ELF-1 (cell line): ENCODE results near the gene FAM131B.

Experiments
- DNase-seq: peaks from one replicate; pipeline ENCODE4 v3.0.0-alpha.2; 2016; ENCODE audit warnings: low read depth, low spot score

The FAM131B gene

DNA sequence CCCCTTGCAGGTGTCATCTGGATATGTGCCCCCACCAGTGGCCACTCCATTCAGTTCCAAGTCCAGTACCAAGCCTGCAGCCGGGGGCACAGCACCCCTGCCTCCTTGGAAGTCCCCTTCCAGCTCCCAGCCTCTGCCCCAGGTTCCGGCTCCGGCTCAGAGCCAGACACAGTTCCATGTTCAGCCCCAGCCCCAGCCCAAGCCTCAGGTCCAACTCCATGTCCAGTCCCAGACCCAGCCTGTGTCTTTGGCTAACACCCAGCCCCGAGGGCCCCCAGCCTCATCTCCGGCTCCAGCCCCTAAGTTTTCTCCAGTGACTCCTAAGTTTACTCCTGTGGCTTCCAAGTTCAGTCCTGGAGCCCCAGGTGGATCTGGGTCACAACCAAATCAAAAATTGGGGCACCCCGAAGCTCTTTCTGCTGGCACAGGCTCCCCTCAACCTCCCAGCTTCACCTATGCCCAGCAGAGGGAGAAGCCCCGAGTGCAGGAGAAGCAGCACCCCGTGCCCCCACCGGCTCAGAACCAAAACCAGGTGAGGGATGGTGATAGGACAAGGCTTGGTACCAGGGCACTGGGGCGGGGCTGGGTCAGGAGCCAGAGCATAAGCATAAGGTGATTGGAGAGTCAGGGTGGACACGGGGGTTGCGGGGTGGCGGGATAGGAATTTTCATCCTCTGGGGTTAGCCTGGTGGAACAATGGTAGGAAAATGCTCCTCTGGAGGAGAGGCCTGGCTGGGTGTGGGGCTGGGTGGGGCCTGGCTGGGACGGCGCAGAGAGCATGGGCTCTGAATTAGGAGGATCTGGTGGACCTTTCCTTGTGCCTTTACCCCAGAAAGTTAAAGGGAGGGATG is 20.5 kb upstream of the FAM131B start:
- DNase-seq: no peak

GRCh38 chr7:143382126-143382790 is 19.7 kb upstream of the FAM131B start:
- DNase-seq: peak; percentile 16

DNA sequence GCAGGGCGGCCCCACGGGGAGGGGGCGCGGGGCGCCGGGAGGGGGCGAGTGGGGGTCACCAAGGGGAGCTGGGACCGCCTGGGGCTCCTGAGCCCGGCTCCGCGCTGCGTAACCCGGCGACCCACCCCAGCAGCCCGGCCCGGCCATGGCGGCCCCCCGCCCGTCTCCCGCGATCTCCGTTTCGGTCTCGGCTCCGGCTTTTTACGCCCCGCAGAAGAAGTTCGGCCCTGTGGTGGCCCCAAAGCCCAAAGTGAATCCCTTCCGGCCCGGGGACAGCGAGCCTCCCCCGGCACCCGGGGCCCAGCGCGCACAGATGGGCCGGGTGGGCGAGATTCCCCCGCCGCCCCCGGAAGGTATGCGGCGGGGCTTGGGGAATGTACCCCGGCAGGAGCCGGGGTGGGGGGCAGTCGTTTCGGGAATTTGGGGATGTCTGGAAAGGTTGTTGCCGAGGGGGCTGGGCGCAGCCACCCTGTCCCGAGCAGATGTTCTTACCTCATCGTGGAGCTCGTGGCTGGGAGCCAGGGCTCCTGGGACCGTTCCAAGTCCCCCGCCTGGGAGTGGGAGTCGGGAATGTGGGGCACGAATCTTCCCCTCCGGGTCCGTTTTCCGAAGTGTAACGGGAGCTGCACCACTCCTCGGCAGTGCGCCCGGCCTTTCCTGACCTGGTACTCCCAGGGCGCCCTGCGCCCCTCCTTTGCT is 19.1 kb upstream of the FAM131B start:
- peak; percentile 26 for DNase-seq

- peak; percentile 90 for DNase-seq
Observed at GRCh38 chr7:143380646-143381426, 18.3 kb upstream of the FAM131B start, which contains the start of gene ZYX. ZYX (plus strand) TSS chr7:143381345; CDS start chr7:143381572, 227 bp downstream.

GRCh38 chr7:143380260-143380645 is 17.7 kb upstream of the FAM131B start:
- peak; percentile 96 for DNase-seq

DNA sequence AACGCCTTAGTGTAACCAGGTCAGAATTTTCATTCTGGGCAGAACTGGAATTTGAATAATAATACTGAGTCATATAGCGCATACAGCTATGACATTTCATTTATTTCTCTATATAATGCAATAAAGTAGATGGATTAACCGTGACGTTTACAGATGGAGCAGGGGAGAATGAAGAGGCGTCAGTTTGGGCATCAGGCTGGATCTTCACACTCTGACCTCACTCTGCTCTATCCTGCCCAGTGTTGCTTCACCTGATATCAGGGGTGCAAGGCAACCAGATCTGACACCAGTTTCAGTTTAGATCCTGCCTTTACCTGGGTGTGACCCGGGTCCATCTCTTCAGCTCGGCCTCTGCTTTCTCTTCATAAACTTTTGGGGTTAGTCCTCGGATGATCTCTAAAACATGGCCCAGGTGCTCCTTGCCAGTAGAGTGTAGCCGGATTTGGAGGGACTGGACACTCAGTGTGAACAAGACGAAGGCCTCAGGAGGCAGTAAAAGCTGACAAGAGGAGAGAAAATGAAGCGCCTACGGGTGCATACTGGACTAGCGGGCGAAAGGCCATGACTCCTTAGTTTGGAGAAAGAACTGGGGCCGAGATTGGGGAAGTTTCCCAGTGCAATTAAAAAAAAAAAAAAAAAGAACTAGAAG is 17.2 kb upstream of the FAM131B start:
- DNase-seq: no peak

DNA sequence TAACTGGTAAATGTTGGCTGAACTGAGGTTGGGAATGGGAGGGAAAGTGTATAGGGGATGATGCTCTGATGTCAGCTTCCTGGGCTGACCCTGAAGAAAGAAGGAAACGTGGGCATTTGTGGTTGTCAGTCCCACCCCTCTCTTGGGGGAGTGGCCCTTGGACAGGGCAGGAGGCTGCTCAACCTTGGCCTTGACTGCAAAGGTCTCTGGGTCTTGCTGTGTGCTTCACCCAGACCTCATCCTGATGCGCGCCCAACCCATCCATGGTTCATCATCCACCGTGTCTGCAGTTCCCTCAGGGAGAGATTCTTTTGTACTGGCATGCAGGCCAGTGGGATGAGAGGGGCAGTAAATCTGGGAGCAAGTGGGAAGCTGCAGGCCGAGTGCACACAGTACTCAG is 13.9 kb upstream of the FAM131B start:
- no peak for DNase-seq

GRCh38 chr7:143375298-143376034 is 13.0 kb upstream of the FAM131B start:
- DNase-seq: no peak

DNA sequence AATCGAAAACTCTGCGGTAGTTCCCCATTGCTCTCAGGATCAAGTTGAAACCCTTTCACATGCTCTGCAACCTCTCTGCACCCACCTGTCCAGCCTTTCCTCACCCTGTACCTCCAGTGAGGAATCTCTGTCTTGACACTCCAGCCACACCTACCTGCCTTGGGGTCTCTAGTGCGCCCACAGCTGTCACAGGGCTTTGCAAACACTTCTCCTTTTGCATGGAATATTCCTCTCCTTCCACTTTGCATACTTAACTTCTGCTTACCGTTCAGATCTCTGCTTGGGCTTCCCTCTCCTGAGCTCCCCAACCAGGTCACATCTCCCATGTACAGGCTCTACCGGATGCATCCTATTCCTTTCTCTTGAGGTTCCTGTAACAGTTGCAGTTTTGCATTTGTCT is 12.0 kb upstream of the FAM131B start:
- no peak for DNase-seq

GRCh38 chr7:143373255-143373794 is 10.8 kb upstream of the FAM131B start:
- no peak for DNase-seq

GRCh38 chr7:143372070-143372469 is 9.6 kb upstream of the FAM131B start:
- no peak for DNase-seq

GRCh38 chr7:143369678-143370651 is 7.5 kb upstream of the FAM131B start:
- peak; percentile 80 for DNase-seq

DNA sequence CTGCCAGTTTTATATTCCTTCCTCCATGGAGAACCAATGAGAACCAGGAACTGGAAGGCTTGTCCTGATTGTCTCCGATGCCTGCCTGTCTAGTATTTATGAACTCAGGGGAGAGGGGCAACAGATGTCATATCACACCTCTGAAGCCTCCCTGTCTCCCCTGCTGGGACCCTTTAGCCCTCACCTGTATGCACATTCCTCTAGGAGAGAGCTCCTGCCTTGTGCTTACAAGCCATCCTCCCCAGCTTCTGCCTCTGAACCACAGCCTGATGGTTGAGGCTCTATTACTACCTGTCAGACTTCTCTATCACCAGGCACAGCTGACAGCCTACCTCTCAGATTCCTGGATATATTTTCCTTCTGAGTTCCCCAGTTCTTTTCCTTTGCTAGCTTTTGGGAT is 5.9 kb upstream of the FAM131B start:
- no peak for DNase-seq

GRCh38 chr7:143367972-143368371 is 5.5 kb upstream of the FAM131B start:
- no peak for DNase-seq

DNA sequence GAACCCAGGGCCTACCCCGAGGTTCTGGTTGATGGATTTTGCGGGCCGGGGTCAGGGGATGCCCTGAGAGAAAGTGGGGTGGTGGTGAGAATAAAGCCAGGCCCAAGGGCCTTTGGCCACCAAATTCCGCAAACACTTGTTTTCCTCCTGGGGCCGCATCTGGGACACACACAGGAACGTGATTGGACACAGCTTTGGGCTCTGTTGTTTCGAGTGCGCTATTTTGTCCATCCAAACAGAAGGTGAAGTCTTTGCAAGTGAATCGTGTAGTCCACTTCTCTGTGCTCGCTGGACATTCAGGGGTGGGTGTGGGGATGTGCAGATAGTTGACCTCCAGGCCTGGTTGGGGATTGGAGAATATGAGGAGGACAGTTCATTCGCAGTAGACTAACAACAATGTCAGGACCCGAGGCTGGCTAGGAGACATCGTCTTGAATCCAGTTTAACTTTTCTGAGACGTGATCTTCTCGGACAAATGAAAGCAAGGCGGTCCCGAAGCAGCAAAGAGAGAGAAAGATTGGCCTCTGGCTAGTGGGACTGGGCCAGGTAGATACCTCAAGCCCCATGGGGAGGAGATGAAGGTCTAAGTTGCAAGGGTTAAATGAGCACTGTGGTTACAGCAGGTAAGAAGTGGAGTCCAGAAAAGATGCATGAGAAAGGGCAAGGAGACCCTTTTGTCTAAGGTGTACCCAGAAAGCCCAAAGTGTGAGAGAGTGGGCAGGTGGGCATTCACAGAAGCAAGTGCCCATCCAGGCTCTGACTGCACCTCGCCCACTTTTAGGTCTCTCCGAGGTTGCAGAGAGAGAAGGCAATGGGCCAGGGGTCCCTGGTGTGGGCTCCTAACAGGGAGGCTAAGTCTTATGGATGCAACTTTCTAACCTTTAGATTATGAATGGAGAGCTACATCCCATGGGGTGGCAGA is 764 bp upstream of the FAM131B start:
- DNase-seq: no peak

DNA sequence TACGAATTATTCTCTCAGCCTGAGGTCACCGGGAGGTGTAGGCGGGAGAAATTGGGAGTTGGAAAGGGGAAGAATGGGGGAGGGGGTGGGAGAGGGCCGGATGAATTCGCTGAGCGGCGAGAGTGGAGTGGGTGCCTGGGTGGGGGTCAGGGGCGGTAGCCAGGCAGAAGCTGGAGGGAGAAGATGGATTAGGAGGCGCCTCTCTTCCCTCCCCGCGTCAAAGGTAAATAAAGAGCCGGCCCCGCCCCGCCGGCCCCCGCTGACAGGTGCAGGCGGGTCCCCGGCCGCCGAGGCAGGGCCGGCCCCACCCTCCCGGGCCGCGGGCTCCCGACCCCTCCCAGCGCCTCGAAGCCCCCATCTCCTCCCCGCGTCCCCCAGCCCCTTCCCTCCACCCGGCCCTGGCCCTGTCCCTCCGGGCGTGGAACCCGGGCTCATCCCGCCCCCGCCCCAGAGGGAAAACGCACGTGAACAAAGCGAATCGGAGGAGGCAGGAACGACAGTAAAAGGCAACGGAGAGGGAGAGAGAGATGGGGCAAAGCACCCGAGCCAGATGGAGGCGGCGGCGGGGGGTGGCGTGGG is 872 bp downstream of the FAM131B start:
- no peak for DNase-seq

DNA sequence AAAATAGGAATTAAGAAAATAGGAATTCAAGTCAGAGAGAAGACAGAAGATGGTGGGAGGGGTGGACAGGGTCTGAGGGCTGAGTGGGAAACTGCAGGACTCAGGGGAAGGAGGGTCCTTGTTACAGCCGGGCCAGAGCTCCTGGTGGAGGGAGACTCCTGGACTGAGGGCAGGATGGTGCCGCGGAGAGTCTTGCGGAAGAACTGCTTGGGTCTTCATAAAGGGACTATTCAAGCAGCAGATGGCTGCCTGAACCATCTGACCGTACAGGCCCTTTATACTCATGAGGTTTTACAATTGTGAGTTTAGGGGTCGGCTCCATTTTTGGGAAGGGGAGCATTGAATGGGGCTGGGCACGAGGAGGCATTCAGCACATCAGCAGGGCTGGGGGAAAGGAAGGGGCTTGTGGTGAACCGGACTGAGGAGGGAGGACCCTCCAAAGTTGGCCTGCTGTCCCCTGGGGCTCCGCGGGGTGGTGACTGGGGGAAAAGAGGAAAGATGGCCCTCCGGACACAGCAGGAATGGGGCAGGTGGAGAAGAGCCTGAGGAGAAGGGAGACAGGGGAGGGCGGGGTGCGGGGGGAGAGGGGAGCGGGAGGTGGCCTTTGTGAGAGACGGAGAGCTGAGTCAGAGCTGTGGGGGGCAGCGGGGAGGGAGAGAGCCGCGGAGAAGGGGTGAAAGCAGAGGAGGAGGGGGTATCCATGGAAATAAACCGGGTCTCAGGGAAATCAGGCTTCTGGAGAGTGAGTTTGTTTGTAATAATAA is 1.5 kb downstream of the FAM131B start:
- no peak for DNase-seq
